A673 (cell line): ENCODE measurements around the gene SNX10.

Experiments
- EZH2 ChIP-seq: fragments of 200-600 bp; sonication (generic); IDR thresholded peaks from 2 replicates; pipeline ENCODE4 v1.6.1; 2017; ENCODE audit warnings: borderline replicate concordance, low read depth, mild to moderate bottlenecking, mixed read lengths, antibody characterized with exemption, low read length; ENCODE audit not compliant: poor library complexity, severe bottlenecking
- TF ChIP-seq, protein P1 (sequence below): fragments of 300-800, 200-600 bp; sonication (generic); conservative IDR thresholded peaks from 2 replicates; pipeline ENCODE4 v1.5.1; 2017; ENCODE audit warnings: low read depth, mild to moderate bottlenecking, antibody characterized with exemption, low read length, moderate library complexity, mixed read lengths

DNA sequence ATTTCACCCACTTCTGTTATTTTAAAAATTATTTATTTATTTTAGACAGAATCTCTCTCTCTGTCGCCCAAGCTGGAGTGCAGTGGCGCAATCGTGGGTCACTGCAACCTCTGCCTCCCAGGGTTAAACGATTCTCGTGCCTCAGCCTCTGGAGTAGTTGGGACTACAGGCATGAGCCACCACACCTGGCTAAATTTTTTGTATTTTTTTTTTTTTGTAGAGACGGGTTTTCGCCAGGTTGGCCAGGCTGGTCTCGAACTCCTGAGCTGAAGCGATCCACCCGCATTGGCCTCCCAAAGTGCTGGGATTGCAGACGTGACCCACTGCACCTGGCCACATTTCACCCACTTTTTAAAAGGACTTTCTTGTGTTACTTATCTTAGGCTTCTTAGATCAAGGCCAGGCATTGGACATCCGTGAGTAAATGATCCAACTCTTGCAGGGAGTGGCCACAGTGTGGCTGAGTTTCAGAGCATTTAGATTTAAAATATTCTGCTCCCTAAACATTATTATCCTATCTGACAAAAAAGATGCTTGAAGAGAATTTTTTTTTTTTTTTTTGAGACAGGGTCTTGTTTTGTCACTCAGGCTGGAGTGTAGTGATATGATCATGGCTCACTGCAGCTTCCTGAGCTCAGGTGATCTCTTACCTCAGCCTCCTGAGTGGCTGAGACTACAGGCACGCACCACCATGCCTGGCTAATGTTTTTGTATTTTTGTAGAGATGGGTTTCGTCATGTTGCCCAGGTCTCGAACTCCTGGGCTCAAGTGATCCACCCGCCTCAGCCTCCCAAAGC is 14.4 kb downstream of the SNX10 start:
- TF ChIP-seq, protein P1, sequence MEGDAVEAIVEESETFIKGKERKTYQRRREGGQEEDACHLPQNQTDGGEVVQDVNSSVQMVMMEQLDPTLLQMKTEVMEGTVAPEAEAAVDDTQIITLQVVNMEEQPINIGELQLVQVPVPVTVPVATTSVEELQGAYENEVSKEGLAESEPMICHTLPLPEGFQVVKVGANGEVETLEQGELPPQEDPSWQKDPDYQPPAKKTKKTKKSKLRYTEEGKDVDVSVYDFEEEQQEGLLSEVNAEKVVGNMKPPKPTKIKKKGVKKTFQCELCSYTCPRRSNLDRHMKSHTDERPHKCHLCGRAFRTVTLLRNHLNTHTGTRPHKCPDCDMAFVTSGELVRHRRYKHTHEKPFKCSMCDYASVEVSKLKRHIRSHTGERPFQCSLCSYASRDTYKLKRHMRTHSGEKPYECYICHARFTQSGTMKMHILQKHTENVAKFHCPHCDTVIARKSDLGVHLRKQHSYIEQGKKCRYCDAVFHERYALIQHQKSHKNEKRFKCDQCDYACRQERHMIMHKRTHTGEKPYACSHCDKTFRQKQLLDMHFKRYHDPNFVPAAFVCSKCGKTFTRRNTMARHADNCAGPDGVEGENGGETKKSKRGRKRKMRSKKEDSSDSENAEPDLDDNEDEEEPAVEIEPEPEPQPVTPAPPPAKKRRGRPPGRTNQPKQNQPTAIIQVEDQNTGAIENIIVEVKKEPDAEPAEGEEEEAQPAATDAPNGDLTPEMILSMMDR = no peak
- no peak for TF ChIP-seq EZH2
